Measurements from ENCODE around the gene CRYGC.

GRCh38 chr2:208122248-208122647 lies 7.4 kb downstream of the CRYGC start:
- no peak for TF ChIP-seq CTCF (IDR thresholded peaks at IDR 0.05; ENCODE audit: extremely low read depth in 1 of 2, insufficient read depth in 1 of 2, low read depth in 1 of 2, low read length in 2 of 2)
- no peak for TF ChIP-seq POLR2AphosphoS5 (IDR thresholded peaks at IDR 0.05; ENCODE audit: insufficient read depth, low read depth, low read length)
- TF ChIP-seq POLR2A (IDR thresholded peaks at IDR 0.05; ENCODE audit: low read depth, low read length): no peak
- no peak for TF ChIP-seq FOS (IDR thresholded peaks at IDR 0.05; ENCODE audit: borderline replicate concordance, insufficient read depth, low read length)
- no peak for TF ChIP-seq MAX (IDR thresholded peaks at IDR 0.05; ENCODE audit: insufficient read depth, insufficient read length)
- no peak for TF ChIP-seq EZH2 (IDR thresholded peaks at IDR 0.05; ENCODE audit: borderline replicate concordance, low read depth, low read length, severe bottlenecking)
- TF ChIP-seq JUN (IDR thresholded peaks at IDR 0.05; ENCODE audit: borderline replicate concordance, insufficient read depth, insufficient read length, low read depth): no peak
- no peak for TF ChIP-seq MYC (IDR thresholded peaks at IDR 0.05; ENCODE audit: low read depth, low read length)
